AG04450 (cell line): Measurements from ENCODE around the gene OSBPL5. TPM values are rescaled to one million over a fixed set of nuclear protein-coding genes. Genes with fewer than 3 reads are reported as not detected.

Experiments used
- CTCF ChIA-PET: fragments of 300-600, 350-600 bp; formaldehyde crosslinking; extraction: SDS; loops from one replicate; lab custom pipeline; 2022; ENCODE audit warnings: antibody characterized with exemption, inconsistent platforms; lab: Charles Lee
- POLR2A ChIA-PET: fragments of 350-600 bp; formaldehyde crosslinking; extraction: SDS; loops from one replicate; lab custom pipeline; 2021; ENCODE audit warnings: antibody characterized with exemption, inconsistent platforms; lab: Yijun Ruan, JAX
- DNase-seq: peaks from one replicate; pipeline ENCODE4 v3.0.0-alpha.2; 2011; ENCODE audit warnings: low read depth, low spot score
- H3K27ac ChIP-seq: one replicate; pipeline ENCODE4 v1.5.1; 2012; ENCODE audit warnings: low read depth, low read length, control low read depth
- H3K27me3 ChIP-seq: one replicate; pipeline ENCODE4 v1.6.0; 2012; ENCODE audit warnings: low read length; ENCODE audit not compliant: control insufficient read depth, insufficient read depth
- H3K4me3 ChIP-seq: 2 replicates; pipeline ENCODE4 v1.5.1; 2011; ENCODE audit warnings: mild to moderate bottlenecking, low read depth, low read length, control low read depth
- H3K9me3 ChIP-seq: 2 replicates; pipeline ENCODE4 v1.5.1; 2012; ENCODE audit warnings: low read length; ENCODE audit not compliant: control insufficient read depth, insufficient read depth
- CTCF ChIP-seq: IDR thresholded peaks from 2 replicates; pipeline ENCODE4 v1.5.1; 2011; ENCODE audit warnings: low read depth, low read length, control low read depth, inconsistent platforms
- polyA plus RNA-seq: library from polyadenylated mRNA; depleted of rRNA; stranded (reverse); fragments of >200 nt; gene quantifications from 2 replicates; pipeline ENCODE4 v1.2.3, GENCODE V29; 2011

Gene OSBPL5
- polyA plus RNA-seq, 1 experiment: 7.4 TPM

- no peak overlapping the region for H3K4me3 ChIP-seq
- no peaks in the 10 kb centered on the region; the same call in 1 of the 2 replicates for H3K9me3 ChIP-seq
- POLR2A ChIA-PET: no interaction called here
- CTCF ChIA-PET: no interaction called here
- no peak overlapping the region for H3K27ac ChIP-seq
- no peak for TF ChIP-seq CTCF
- no peaks in the 10 kb centered on the region for H3K27me3 ChIP-seq
- no peak for DNase-seq
Measured at GRCh38 chr11:3134218-3134621, 30.9 kb downstream of the OSBPL5 start.

- H3K27ac ChIP-seq: no peak overlapping the region
- ChIA-PET POLR2A (no interaction called here), CTCF (no interaction called here)
- no peak for DNase-seq
- H3K9me3 ChIP-seq: no peaks in the 10 kb centered on the region; the same call in 1 of the 2 replicates
- H3K4me3 ChIP-seq: no peak overlapping the region
- no peak for TF ChIP-seq CTCF
- H3K27me3 ChIP-seq: no peaks in the 10 kb centered on the region
Measured at GRCh38 chr11:3133261-3134217, 31.6 kb downstream of the OSBPL5 start.

- Histone ChIP-seq H3K4me3 (no peak overlapping the region), H3K9me3 (no peaks in the 10 kb centered on the region; the same call in 1 of the 2 replicates), H3K27me3 (no peaks in the 10 kb centered on the region), H3K27ac (no peak overlapping the region)
- no peak for TF ChIP-seq CTCF
- POLR2A ChIA-PET: no interaction called here
- DNase-seq: no peak
- CTCF ChIA-PET: no interaction called here
Measured at GRCh38 chr11:3132831-3133260, 32.3 kb downstream of the OSBPL5 start.

- TF ChIP-seq CTCF: no peak
- ChIA-PET POLR2A (no interaction called here), CTCF (no interaction called here)
- no peak for DNase-seq
- Histone ChIP-seq H3K4me3 (no peak overlapping the region), H3K27me3 (no peaks in the 10 kb centered on the region), H3K27ac (no peak overlapping the region), H3K9me3 (no peaks in the 10 kb centered on the region; the same call in 1 of the 2 replicates)
Measured at GRCh38 chr11:3132271-3132781, 32.8 kb downstream of the OSBPL5 start.

GRCh38 chr11:3131330-3131941 is 33.7 kb downstream of the OSBPL5 start:
- POLR2A ChIA-PET: no interaction called here
- CTCF ChIA-PET: no interaction called here

More at GRCh38 chr11:3131330-3131941, 33.7 kb downstream of the OSBPL5 start:
- Histone ChIP-seq H3K9me3 (no peaks in the 10 kb centered on the region; the same call in 1 of the 2 replicates), H3K27me3 (no peaks in the 10 kb centered on the region), H3K4me3 (no peak overlapping the region), H3K27ac (no peak overlapping the region)
- DNase-seq: no peak
- TF ChIP-seq CTCF: no peak
